CD14-positive monocyte (primary cell): ENCODE results near the gene TMEM183A. TPM values are rescaled to one million over a fixed set of nuclear protein-coding genes. Genes with fewer than 3 reads are reported as not detected.
"Not testable (repeated sequence)": the region's sequence is repeated elsewhere in the genome, so short reads cannot be mapped to it uniquely, and the experiment has no call there.

Experiments used
- DNase-seq, 3 donors: peaks; one replicate each; pipeline ENCODE4 v3.0.0-alpha.2; 2011 to 2022
- H2AFZ ChIP-seq: 2 replicates; pipeline ENCODE4 v1.6.0; 2012; ENCODE audit warnings: mild to moderate bottlenecking, low read depth, low read length, inconsistent platforms; ENCODE audit not compliant: insufficient read depth, poor library complexity, severe bottlenecking
- H3K27ac ChIP-seq, 2 donors: 1 replicate in 1 of 2; 2 replicates in 1 of 2; pipeline ENCODE4 v1.5.1; 2012 to 2013; ENCODE audit warnings: low read length in 2 of 2, control low read depth in 1 of 2, inconsistent platforms in 1 of 2, low read depth in 1 of 2, mild to moderate bottlenecking in 1 of 2
- H3K27me3 ChIP-seq, 2 donors: one replicate each; pipeline versions ENCODE4 v1.6.0 to v1.6.1; 2011 to 2013; ENCODE audit warnings: low read length in 2 of 2; ENCODE audit not compliant: control insufficient read depth in 2 of 2, insufficient read depth in 2 of 2
- H3K36me3 ChIP-seq, 2 donors: replicated peaks in 1 of 2; 1 replicate in 1 of 2; 2 replicates in 1 of 2; pipeline versions ENCODE4 v1.5.1 to v1.6.1; 2012 to 2013; ENCODE audit warnings: low read length in 2 of 2, control low read depth in 1 of 2, inconsistent platforms in 1 of 2, mild to moderate bottlenecking in 1 of 2; ENCODE audit not compliant: insufficient read depth in 2 of 2, control insufficient read depth in 1 of 2
- H3K4me1 ChIP-seq, 2 donors: 1 replicate in 1 of 2; 2 replicates in 1 of 2; pipeline versions ENCODE4 v1.5.1 to v1.6.1; 2012 to 2013; ENCODE audit warnings: low read length in 2 of 2, control low read depth in 1 of 2, inconsistent platforms in 1 of 2, mild to moderate bottlenecking in 1 of 2, moderate library complexity in 1 of 2; ENCODE audit not compliant: insufficient read depth in 2 of 2, control insufficient read depth in 1 of 2
- H3K4me2 ChIP-seq: replicated peaks from 2 replicates; pipeline ENCODE3; 2012; ENCODE audit warnings: low read length, moderate library complexity, mild to moderate bottlenecking; ENCODE audit not compliant: poor library complexity, severe bottlenecking; ENCODE audit errors: extremely low read depth
- H3K4me3 ChIP-seq, 3 experiments: fragments of 200-600 bp in 1 of 3; sonication (generic) in 1 of 3; replicated peaks in 1 of 3; 1 replicate in 2 of 3; 2 replicates in 1 of 3; pipeline ENCODE4 v1.5.1; 2011 to 2013; ENCODE audit warnings: low read length in 3 of 3, mild to moderate bottlenecking in 3 of 3, control low read depth in 2 of 3, low read depth in 2 of 3, inconsistent platforms in 1 of 3, moderate library complexity in 1 of 3
- H3K79me2 ChIP-seq: 2 replicates; pipeline ENCODE4 v1.6.0; 2012; ENCODE audit warnings: mild to moderate bottlenecking, control low read depth, inconsistent platforms, low read length, moderate library complexity; ENCODE audit not compliant: insufficient read depth
- H3K9ac ChIP-seq: 2 replicates; pipeline ENCODE4 v1.6.0; 2017; ENCODE audit warnings: low read length, mild to moderate bottlenecking; ENCODE audit not compliant: insufficient read depth, poor library complexity, severe bottlenecking
- H3K9me3 ChIP-seq, 2 donors: replicated peaks in 1 of 2; 1 replicate in 1 of 2; 2 replicates in 1 of 2; pipeline versions ENCODE4 v1.5.1 to v1.6.1; 2012 to 2013; ENCODE audit warnings: low read length in 2 of 2, control low read depth in 1 of 2; ENCODE audit not compliant: control insufficient read depth in 1 of 2, insufficient read depth in 1 of 2
- H4K20me1 ChIP-seq: 2 replicates; pipeline ENCODE4 v1.6.0; 2012; ENCODE audit warnings: mild to moderate bottlenecking, low read length, control low read depth, moderate library complexity; ENCODE audit not compliant: insufficient read depth
- H3K27ac Mint-ChIP-seq, 7 donors: one replicate each; pipeline ENCODE4 v1.8.0; 2020; ENCODE audit warnings: mild to moderate bottlenecking in 7 of 7, mixed read lengths in 7 of 7, moderate library complexity in 6 of 7, inconsistent platforms in 2 of 7
- H3K27me3 Mint-ChIP-seq, 3 donors: one replicate each; pipeline ENCODE4 v1.8.0; 2021 to 2022; ENCODE audit warnings: low read depth in 3 of 3, mild to moderate bottlenecking in 3 of 3, mixed read lengths in 3 of 3, moderate library complexity in 3 of 3, inconsistent platforms in 1 of 3
- H3K36me3 Mint-ChIP-seq, 2 donors: one replicate each; pipeline ENCODE4 v1.8.0; 2020; ENCODE audit warnings: mixed read lengths in 2 of 2, inconsistent platforms in 1 of 2, mild to moderate bottlenecking in 1 of 2
- H3K4me1 Mint-ChIP-seq: one replicate; pipeline ENCODE4 v1.8.0; 2020; ENCODE audit warnings: mild to moderate bottlenecking, mixed read lengths
- H3K4me3 Mint-ChIP-seq, 2 donors: one replicate each; pipeline ENCODE4 v1.8.0; 2020; ENCODE audit warnings: mild to moderate bottlenecking in 2 of 2, mixed read lengths in 2 of 2, moderate library complexity in 1 of 2
- H3K9me3 Mint-ChIP-seq, 7 donors: one replicate each; pipeline ENCODE4 v1.8.0; 2020 to 2022; ENCODE audit warnings: mixed read lengths in 7 of 7, mild to moderate bottlenecking in 6 of 7, moderate library complexity in 6 of 7, inconsistent platforms in 2 of 7
- WGBS: methylation state at CpG from one replicate; pipeline ENCODE4 v1.1.5; 2013; ENCODE audit warnings: missing lambda C conversion rate; ENCODE audit not compliant: insufficient coverage; 5-methylcytosine and 5-hydroxymethylcytosine counted together
- intact Hi-C, 2 donors: fragments of 100-400 bp; cut with micrococcal nuclease; formaldehyde crosslinking; loops; one replicate each; pipeline versions ENCODE4 v1.15.0 to v1.15.1; 2023
- polyA plus RNA-seq, 3 donors: library from polyadenylated mRNA; depleted of rRNA in 1 of 3; unstranded in 2 of 3; stranded (reverse) in 1 of 3; fragments of 300-500 nt in 2 of 3; fragments of >200 nt in 1 of 3; fragmentation: Illumina TruSeq in 2 of 3; gene quantifications; 1 replicate in 2 of 3; 2 replicates in 1 of 3; pipeline ENCODE4 v1.2.3, GENCODE V29; 2012 to 2021
- TF ChIP-seq, protein P1 (sequence below): fragments of 200-600 bp; IDR thresholded peaks from one replicate; pipeline ENCODE4 v1.8.0; 2022; ENCODE audit warnings: antibody characterized with exemption, mild to moderate bottlenecking

Gene TMEM183A
- polyA plus RNA-seq, 3 donors: 60.5 to 84.9 (median 70.0) TPM

DNA sequence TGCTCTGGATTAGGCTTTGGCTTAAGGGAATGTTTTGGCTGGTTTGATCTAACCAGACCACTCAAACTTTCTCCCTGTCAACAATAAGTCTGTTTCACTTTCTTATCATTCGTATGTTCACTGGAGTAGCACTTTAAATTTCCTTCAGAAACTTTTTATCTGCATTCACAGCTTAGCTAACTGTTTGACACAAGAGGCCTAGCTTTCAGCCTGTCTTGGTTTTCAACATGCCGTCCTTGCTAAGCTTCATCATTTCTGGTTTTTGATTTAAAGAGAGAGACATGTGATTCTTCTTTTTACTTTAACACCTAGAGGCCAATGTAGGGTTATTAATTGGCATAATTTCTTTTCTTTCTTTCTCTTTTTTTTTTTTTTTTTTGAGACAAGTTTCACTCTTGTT, 25.2 kb upstream of the TMEM183A start:
- H3K9me3 ChIP-seq: no peaks in the 10 kb centered on the region
- no peak overlapping the region for H3K4me2 ChIP-seq
- H3K36me3 ChIP-seq: no peaks in the 10 kb centered on the region
- H3K79me2 ChIP-seq: no peaks in the 10 kb centered on the region
- no peak for DNase-seq
- H3K4me3 ChIP-seq: no peak overlapping the region
- no peaks in the 10 kb centered on the region for H3K27me3 ChIP-seq
- Mint-ChIP-seq H3K4me3 (no peak overlapping the region), H3K36me3 (no peaks in the 10 kb centered on the region), H3K27ac (peak overlapping the region in 2 of 7 donors; percentile 90 to 91), H3K9me3 (no peaks in the 10 kb centered on the region), H3K4me1 (peaks cover 28% of the 10 kb centered on the region), H3K27me3 (no peaks in the 10 kb centered on the region)
- H3K9ac ChIP-seq: no peak overlapping the region
- WGBS: 71% methylated on average over 1 of the region's 2 CpGs
- H2AFZ ChIP-seq: peak overlapping the region; percentile 4
- no peak overlapping the region for H3K27ac ChIP-seq
- H4K20me1 ChIP-seq: no peaks in the 10 kb centered on the region
- intact Hi-C loops: no loop called here
- H3K4me1 ChIP-seq: peaks cover 13 to 14% of the 10 kb centered on the region in 2 donors
- TF ChIP-seq, protein P1, sequence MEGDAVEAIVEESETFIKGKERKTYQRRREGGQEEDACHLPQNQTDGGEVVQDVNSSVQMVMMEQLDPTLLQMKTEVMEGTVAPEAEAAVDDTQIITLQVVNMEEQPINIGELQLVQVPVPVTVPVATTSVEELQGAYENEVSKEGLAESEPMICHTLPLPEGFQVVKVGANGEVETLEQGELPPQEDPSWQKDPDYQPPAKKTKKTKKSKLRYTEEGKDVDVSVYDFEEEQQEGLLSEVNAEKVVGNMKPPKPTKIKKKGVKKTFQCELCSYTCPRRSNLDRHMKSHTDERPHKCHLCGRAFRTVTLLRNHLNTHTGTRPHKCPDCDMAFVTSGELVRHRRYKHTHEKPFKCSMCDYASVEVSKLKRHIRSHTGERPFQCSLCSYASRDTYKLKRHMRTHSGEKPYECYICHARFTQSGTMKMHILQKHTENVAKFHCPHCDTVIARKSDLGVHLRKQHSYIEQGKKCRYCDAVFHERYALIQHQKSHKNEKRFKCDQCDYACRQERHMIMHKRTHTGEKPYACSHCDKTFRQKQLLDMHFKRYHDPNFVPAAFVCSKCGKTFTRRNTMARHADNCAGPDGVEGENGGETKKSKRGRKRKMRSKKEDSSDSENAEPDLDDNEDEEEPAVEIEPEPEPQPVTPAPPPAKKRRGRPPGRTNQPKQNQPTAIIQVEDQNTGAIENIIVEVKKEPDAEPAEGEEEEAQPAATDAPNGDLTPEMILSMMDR: no peak

DNA sequence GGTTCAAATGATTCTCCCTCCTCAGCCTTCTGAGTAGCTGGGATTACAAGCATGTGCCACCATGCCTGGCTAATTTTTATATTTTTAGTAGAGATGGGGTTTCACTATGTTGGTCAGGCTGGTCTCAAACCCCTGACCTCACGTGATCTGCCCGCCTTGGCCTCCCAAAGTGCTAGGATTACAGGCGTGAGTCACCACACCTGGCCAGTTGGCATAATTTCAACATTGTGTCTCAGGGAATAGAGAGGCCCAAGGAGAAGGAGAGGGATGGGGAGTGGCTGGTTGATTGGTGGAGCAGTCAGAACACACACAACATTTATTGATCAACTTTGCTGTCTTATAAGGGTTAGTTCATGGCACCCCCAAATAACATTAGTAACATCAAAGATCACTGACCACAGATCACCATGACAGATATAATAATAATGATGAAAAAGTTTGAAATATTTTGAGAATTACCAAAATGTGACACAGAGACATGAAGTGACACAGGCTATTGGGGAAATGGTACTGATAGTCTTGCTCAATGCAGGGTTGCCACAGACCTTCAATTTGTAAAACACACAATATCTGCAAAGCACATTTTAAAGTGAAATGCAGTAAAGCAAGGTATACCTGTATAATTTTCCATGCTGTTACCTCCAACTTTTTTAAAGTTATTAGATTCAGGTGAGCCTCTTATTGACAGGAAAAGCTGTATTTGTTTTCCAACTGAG, 24.3 kb upstream of the TMEM183A start:
- Mint-ChIP-seq H3K27me3 (no peaks in the 10 kb centered on the region), H3K4me1 (peaks cover 30% of the 10 kb centered on the region), H3K9me3 (no peaks in the 10 kb centered on the region), H3K27ac (peak overlapping the region; percentile 78 to 92 (median 90)), H3K36me3 (no peaks in the 10 kb centered on the region), H3K4me3 (no peak overlapping the region)
- Histone ChIP-seq H4K20me1 (no peaks in the 10 kb centered on the region), H3K36me3 (no peaks in the 10 kb centered on the region), H3K4me2 (no peak overlapping the region), H3K9ac (no peak overlapping the region), H3K9me3 (no peaks in the 10 kb centered on the region), H3K4me1 (peaks cover 14 to 15% of the 10 kb centered on the region in 2 donors), H3K27me3 (no peaks in the 10 kb centered on the region), H2AFZ (no peak overlapping the region), H3K79me2 (no peaks in the 10 kb centered on the region), H3K27ac (peak overlapping the region; percentile 67 to 82), H3K4me3 (no peak overlapping the region)
- intact Hi-C loops: no loop called here
- TF ChIP-seq, protein P1: no peak
- WGBS: 100% methylated on average over 2 of the region's 3 CpGs
- peak; percentile 61 to 74 (median 65) for DNase-seq

DNA sequence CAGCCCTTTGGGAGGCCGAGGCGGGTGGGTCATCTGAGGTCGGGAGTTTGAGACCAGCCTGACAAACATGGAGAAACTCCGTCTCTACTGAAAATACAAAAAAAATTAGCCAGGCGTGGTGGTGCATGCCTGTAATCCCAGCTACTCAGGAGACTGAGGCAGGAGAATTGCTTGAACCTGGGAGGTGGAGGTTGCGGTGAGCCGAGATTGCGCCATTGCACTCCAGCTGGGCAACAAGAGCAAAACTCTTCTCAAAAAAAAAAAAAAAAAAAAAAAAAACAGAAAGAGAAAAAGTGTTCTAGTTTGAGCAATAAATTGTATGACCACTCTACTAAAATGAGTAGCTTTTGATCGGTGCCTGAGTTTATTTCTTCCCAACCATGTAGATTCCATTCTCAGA, 21.1 kb upstream of the TMEM183A start:
- DNase-seq, H3K4me3 Mint-ChIP-seq, H2AFZ ChIP-seq, H3K36me3 Mint-ChIP-seq, H3K27ac ChIP-seq, H3K9ac ChIP-seq, H3K9me3 ChIP-seq, H3K4me3 ChIP-seq, H3K4me2 ChIP-seq, H3K9me3 Mint-ChIP-seq, H3K79me2 ChIP-seq, H3K36me3 ChIP-seq, intact Hi-C loops, H4K20me1 ChIP-seq, H3K27me3 Mint-ChIP-seq, H3K27me3 ChIP-seq, H3K27ac Mint-ChIP-seq: not testable (repeated sequence)
- peaks cover 61% of the 10 kb centered on the region for H3K4me1 Mint-ChIP-seq
- 100% methylated on average over 1 of the region's 9 CpGs for WGBS
- H3K4me1 ChIP-seq: peaks cover 44 to 47% of the 10 kb centered on the region in 2 donors
